Measurements from ENCODE around the gene NME5. TPM values are rescaled to one million over a fixed set of nuclear protein-coding genes. Genes with fewer than 3 reads are reported as not detected.

NME5 gene
- total RNA-seq, 2 donors from 2014 or later: 5.8 to 6.6 TPM

- intact Hi-C loops (cut with DNase I): loop anchor here (2.0 to 5.0 kb wide), 2 partner anchors 32 to 292 kb away; no protein-coding TSS in a partner anchor
- WGBS: 27% methylated on average over 6 of the region's 6 CpGs
These were observed 70.3 kb downstream of the NME5 start for GRCh38 chr5:138068742-138069600.

GRCh38 chr5:138067945-138068344, 71.3 kb downstream of the NME5 start:
- H3K4me1 ChIP-seq (replicated peaks): no peaks in the 10 kb centered on the region
- intact Hi-C loops (cut with DNase I): loop anchor here (2.0 to 5.0 kb wide), 2 partner anchors 31 to 291 kb away; no protein-coding TSS in a partner anchor
- H3K27me3 ChIP-seq (replicated peaks; ENCODE audit: insufficient read depth): no peaks in the 10 kb centered on the region
- no peaks in the 10 kb centered on the region for H3K36me3 ChIP-seq
- TF ChIP-seq POLR2A (IDR thresholded peaks at IDR 0.05): no peak
- no peak for TF ChIP-seq POLR2AphosphoS5 (IDR thresholded peaks at IDR 0.05)
- TF ChIP-seq CTCF (IDR thresholded peaks at IDR 0.05): no peak
- DNase-seq (ENCODE audit: low spot score): no peak
- no peak overlapping the region for H3K27ac ChIP-seq
- 65% methylated on average over 8 of the region's 8 CpGs for WGBS
- no peaks in the 10 kb centered on the region for H3K9me3 ChIP-seq
- H3K4me3 ChIP-seq: no peak overlapping the region

More at GRCh38 chr5:138068742-138069600, 70.3 kb downstream of the NME5 start:
- H3K36me3 ChIP-seq: no peaks in the 10 kb centered on the region
- H3K27me3 ChIP-seq (replicated peaks; ENCODE audit: insufficient read depth): no peaks in the 10 kb centered on the region
- DNase-seq (ENCODE audit: low spot score): peak; percentile 64
- TF ChIP-seq POLR2AphosphoS5 (IDR thresholded peaks at IDR 0.05) (peak; percentile 8), POLR2A (IDR thresholded peaks at IDR 0.05) (no peak), CTCF (IDR thresholded peaks at IDR 0.05) (peak; percentile 26 to 74 (median 60))
- H3K4me1 ChIP-seq (replicated peaks): no peaks in the 10 kb centered on the region
- H3K9me3 ChIP-seq: no peaks in the 10 kb centered on the region
- H3K27ac ChIP-seq: no peak overlapping the region
- H3K4me3 ChIP-seq: no peak overlapping the region

Small RNAs within 50 kb of the gene (small RNA-seq; reads per million reads assigned to genes)
- gene RNU6-1148P: 0 reads per million in 2 donors
- 0 to 0.10 reads per million in 2 donors for gene RNU6-460P
- 0 reads per million in 2 donors for gene RNU6-888P

Other genes starting within 250 kb of the NME5 start
- under 1 TPM in 1 of 2 donors, not detected in 1; 0.45 TPM for gene PKD2L2, start 250.0 kb downstream of the NME5 start, total RNA-seq
- 100 to 1,000 TPM in 1 of 2 donors, 10 to 100 TPM in 1; 34.4 to 107 TPM for gene FAM13B, start 106.3 kb downstream of the NME5 start, total RNA-seq
- 1 to 10 TPM in 1 of 2 donors, not detected in 1; 1.1 TPM for gene WNT8A, start 55.4 kb downstream of the NME5 start, total RNA-seq
- gene BRD8, start 39.2 kb upstream of the NME5 start, total RNA-seq: 10 to 100 TPM; 47.1 to 75.5 TPM
- 1 to 10 TPM in 1 of 2 donors, under 1 TPM in 1; 0.77 to 8.0 TPM for gene KIF20A, start 39.7 kb upstream of the NME5 start, total RNA-seq
- gene CDC23, start 73.9 kb upstream of the NME5 start, total RNA-seq: 10 to 100 TPM; 14.7 to 23.9 TPM
- gene GFRA3, start 135.2 kb upstream of the NME5 start, total RNA-seq: 1 to 10 TPM in 1 of 2 donors, not detected in 1; 1.9 TPM
- 1 to 10 TPM in 1 of 2 donors, under 1 TPM in 1; 0.14 to 3.2 TPM for gene CDC25C, start 192.4 kb upstream of the NME5 start, total RNA-seq
- 10 to 100 TPM; 32.9 to 81.0 TPM for gene FAM53C, start 198.8 kb upstream of the NME5 start, total RNA-seq
- 10 to 100 TPM; 61.2 to 85.1 TPM for gene KDM3B, start 213.3 kb upstream of the NME5 start, total RNA-seq

Measured in prostate gland (tissue), 2 donors.